Mucosa of descending colon (tissue), 3 donors: Measurements from ENCODE around the gene PPL. TPM values are rescaled to one million over a fixed set of nuclear protein-coding genes. Genes with fewer than 3 reads are reported as not detected.

Experiments used
- ATAC-seq: fragments of 200-7000 bp; cut with Tn5 transposase; one replicate; pipeline ENCODE4 v1.9.1; 2020; ENCODE audit warnings: mild to moderate bottlenecking, moderate library complexity
- DNase-seq, 3 donors: peaks; one replicate each; pipeline ENCODE4 v3.0.0-alpha.2; 2020
- H3K36me3 ChIP-seq: fragments of 200-600 bp; one replicate; pipeline ENCODE4 v1.8.0; 2021; ENCODE audit warnings: low read depth, mild to moderate bottlenecking
- H3K4me1 ChIP-seq: fragments of 200-600 bp; one replicate; pipeline ENCODE4 v1.8.0; 2021; ENCODE audit warnings: low read depth, mild to moderate bottlenecking
- H3K4me3 ChIP-seq: fragments of 200-600 bp; one replicate; pipeline ENCODE4 v1.8.0; 2021; ENCODE audit warnings: mild to moderate bottlenecking
- H3K9me3 ChIP-seq: fragments of 200-600 bp; one replicate; pipeline ENCODE4 v1.8.0; 2021; ENCODE audit warnings: mild to moderate bottlenecking
- CTCF ChIP-seq: fragments of 200-600 bp; IDR thresholded peaks from one replicate; pipeline ENCODE4 v1.8.0; 2022; ENCODE audit warnings: antibody characterized with exemption, mild to moderate bottlenecking
- intact Hi-C, 2 donors: fragments of 100-400 bp; cut with DNase I in 1 of 2; cut with micrococcal nuclease in 1 of 2; formaldehyde crosslinking; loops; one replicate each; pipeline versions ENCODE4 v1.11.0 to v1.11.1; 2022; cut with DNase I, micrococcal nuclease
- total RNA-seq, 3 donors: library from RNA; stranded (reverse); fragmentation: NEBNext Ultra II Directional in 2 of 3; extraction: Animal tissue kit (Norgen Biotek cat#: 25700) in 2 of 3; gene quantifications; one replicate each; pipeline versions ENCODE4 v1.2.1 to v1.2.4, GENCODE V29; 2021 to 2023
- donor health status: DM: no; HTN: no; CAD: no; lungs with moderate emphysema.
- donor health status: DM: no; HTN: no; CAD: no.
- donor health status: DM: no; HTN: yes; CAD: no.

PPL gene
- total RNA-seq, 3 donors from 2014 or later: 10.8 to 22.1 (median 13.9) TPM

- no peak for DNase-seq
- no peaks in the 10 kb centered on the region for H3K9me3 ChIP-seq
- peaks cover 12% of the 10 kb centered on the region for H3K36me3 ChIP-seq
- TF ChIP-seq CTCF: no peak
- intact Hi-C loops: no loop called here
- no peak for ATAC-seq
- H3K4me1 ChIP-seq: no peaks in the 10 kb centered on the region
- no peak overlapping the region for H3K4me3 ChIP-seq
Measured at GRCh38 chr16:4877380-4877685, 59.6 kb downstream of the PPL start.

GRCh38 chr16:4876646-4877379, 60.1 kb downstream of the PPL start:
- intact Hi-C loops: no loop called here
- Histone ChIP-seq H3K4me3 (no peak overlapping the region), H3K9me3 (no peaks in the 10 kb centered on the region), H3K36me3 (peaks cover 12% of the 10 kb centered on the region), H3K4me1 (no peaks in the 10 kb centered on the region)
- ATAC-seq: no peak
- no peak for TF ChIP-seq CTCF
- DNase-seq: no peak

GRCh38 chr16:4874666-4875065, 62.3 kb downstream of the PPL start:
- intact Hi-C loops: no loop called here
- no peak for TF ChIP-seq CTCF
- no peaks in the 10 kb centered on the region for H3K9me3 ChIP-seq
- peaks cover 8% of the 10 kb centered on the region for H3K36me3 ChIP-seq
- DNase-seq (no peak), ATAC-seq (no peak)
- no peak overlapping the region for H3K4me3 ChIP-seq
- no peaks in the 10 kb centered on the region for H3K4me1 ChIP-seq

- intact Hi-C loops: no loop called here
- H3K9me3 ChIP-seq: no peaks in the 10 kb centered on the region
- H3K4me1 ChIP-seq: no peaks in the 10 kb centered on the region
- no peak overlapping the region for H3K4me3 ChIP-seq
- peaks cover 7% of the 10 kb centered on the region for H3K36me3 ChIP-seq
- ATAC-seq (no peak), DNase-seq (no peak)
- no peak for TF ChIP-seq CTCF
Measured at GRCh38 chr16:4873091-4873490, 63.9 kb downstream of the PPL start.

- intact Hi-C loops: no loop called here
- ATAC-seq (no peak), DNase-seq (no peak)
- Histone ChIP-seq H3K36me3 (peaks cover 7% of the 10 kb centered on the region), H3K4me1 (no peaks in the 10 kb centered on the region), H3K9me3 (no peaks in the 10 kb centered on the region), H3K4me3 (no peak overlapping the region)
- no peak for TF ChIP-seq CTCF
Measured at GRCh38 chr16:4871071-4871470, 65.9 kb downstream of the PPL start.
